Kidney glomerular epithelial cell (primary cell): ENCODE measurements around the gene ANKMY1.
"Not testable (repeated sequence)": the region's sequence is repeated elsewhere in the genome, so short reads cannot be mapped to it uniquely, and the experiment has no call there.

ENCODE experiments used
- DNase-seq: peaks from one replicate; lab custom pipeline; 2025; lab: John Stamatoyannopoulos, UW

ANKMY1 gene

GRCh38 chr2:240554767-240555493 lies 2.9 kb downstream of the ANKMY1 start:
- DNase-seq: no peak

DNA sequence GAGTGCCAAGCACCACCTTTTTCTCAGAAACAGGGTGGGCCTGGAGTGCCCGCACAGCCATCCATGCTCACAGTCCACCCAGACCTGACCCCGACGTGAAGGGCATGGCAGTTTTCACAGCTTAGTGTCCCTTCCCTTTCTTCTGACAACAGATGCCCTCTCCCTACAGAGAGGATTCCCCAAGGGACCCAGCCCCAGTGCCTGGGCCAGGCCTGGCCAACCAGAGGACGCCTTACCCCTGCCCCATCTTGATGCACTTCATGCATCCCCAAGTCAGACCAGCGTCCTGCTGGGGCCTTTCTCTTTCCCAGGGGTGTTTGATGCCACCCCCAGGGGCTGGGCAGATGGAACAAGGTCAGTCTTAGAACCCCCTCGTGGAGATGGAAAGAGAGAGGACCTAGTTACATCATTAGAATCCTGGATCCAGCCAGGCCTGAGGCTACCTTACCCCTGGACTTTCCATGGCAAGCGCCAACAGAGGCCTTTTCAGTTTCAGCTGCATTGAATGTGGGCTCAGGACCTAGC lies 3.8 kb downstream of the ANKMY1 start:
- no peak for DNase-seq

DNA sequence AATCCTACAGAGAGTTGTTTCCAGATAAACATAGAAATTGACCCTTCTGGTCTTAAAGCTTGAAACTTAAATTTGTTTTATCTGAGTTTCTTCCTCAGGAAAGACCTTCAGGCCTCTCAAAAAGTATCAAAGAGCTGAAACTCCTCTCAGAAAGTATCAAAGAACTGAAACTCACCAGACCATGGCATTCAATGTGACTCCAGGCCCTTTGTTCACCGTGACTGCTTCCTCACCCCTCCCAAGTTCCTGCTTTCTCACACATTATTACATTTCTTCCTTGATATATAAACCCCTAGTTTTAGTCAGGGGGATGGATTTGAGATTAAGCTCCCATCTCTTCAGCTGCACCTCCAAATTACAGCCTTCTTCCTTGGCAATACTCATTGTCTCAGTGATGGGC lies 6.0 kb downstream of the ANKMY1 start:
- peak; percentile 19 for DNase-seq

GRCh38 chr2:240551288-240551687 lies 6.5 kb downstream of the ANKMY1 start:
- DNase-seq: no peak

- DNase-seq: no peak
Observed at GRCh38 chr2:240539906-240540305, 17.9 kb downstream of the ANKMY1 start.

DNA sequence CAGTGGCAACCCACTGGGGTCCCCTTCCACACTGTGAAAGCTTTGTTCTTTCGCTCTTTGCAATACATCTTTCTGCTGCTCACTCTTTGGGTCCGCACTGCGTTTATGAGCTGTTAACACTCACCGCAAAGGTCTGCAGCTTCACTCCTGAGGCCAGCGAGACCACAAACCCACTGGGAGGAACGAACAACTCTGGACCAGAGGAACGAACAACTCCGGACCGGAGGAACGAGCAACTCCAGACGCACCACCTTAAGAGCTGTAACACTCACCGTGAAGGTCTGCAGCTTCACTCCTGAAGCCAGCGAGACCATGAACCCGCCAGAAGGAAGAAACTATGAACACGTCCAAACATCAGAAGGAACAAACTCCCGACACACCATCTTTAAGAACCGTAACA lies 18.7 kb downstream of the ANKMY1 start:
- DNase-seq: not testable (repeated sequence)

- no peak for DNase-seq
Observed at GRCh38 chr2:240538031-240538780, 19.6 kb downstream of the ANKMY1 start.

DNA sequence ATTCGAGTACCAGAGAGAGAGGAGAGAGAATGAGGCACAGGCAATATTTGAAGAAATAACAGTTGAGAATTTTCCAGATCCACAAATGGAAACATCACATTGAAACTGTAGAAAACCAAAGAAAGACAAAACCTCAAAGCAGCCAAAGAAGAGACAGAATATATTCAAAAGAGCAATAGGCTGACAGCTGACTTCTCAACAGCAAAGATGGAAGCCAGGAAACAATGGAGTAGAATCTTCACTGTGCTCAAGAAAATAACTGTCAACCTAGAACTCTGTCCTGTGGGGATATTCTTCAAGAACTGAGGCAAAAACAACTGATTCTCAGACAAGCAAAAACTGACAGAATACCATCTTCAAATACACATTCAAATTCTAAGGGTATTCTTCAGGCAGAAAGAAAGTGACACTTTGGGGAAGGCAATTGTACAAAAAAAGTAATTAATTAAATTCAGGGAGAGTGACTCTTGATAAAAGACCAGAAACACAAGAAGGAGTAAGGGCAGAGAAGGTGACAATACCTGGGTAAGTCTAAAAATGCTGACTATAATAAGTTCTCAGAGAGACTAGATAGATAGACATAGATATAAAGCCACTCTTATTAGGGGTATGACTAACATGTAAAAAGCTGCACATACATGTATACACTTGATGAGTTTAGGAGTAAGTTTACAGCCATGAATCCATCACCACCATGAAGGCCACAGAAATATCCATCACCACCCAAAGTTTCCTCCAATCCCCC lies 25.6 kb downstream of the ANKMY1 start:
- no peak for DNase-seq

- DNase-seq: no peak
Observed at GRCh38 chr2:240531038-240531437, 26.8 kb downstream of the ANKMY1 start.

- no peak for DNase-seq
Observed at GRCh38 chr2:240530181-240530580, 27.6 kb downstream of the ANKMY1 start.

- no peak for DNase-seq
Observed at GRCh38 chr2:240529344-240529999, 28.3 kb downstream of the ANKMY1 start.

- DNase-seq: no peak
Observed at GRCh38 chr2:240528406-240529040, 29.3 kb downstream of the ANKMY1 start.

- DNase-seq: no peak
Observed at GRCh38 chr2:240527153-240527750, 30.5 kb downstream of the ANKMY1 start.

DNA sequence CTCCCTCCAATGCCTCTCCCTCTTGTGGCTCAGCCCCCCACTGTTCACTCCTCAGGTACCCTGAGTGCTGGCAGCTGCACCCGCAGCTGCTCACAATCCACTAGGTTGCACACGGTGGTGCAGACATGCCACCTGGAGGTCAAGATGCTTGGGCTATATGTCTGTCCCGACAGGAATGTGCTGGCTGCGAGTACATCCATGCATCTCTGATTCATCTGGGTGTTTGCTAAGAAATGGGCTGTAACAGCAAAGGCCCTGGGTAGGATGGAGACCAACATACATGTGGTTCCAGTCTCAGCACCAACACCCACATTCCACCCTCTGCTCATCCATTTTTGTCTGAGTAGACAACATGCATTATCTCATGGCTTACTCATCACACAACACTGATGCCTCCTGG lies 31.3 kb downstream of the ANKMY1 start:
- no peak for DNase-seq

DNA sequence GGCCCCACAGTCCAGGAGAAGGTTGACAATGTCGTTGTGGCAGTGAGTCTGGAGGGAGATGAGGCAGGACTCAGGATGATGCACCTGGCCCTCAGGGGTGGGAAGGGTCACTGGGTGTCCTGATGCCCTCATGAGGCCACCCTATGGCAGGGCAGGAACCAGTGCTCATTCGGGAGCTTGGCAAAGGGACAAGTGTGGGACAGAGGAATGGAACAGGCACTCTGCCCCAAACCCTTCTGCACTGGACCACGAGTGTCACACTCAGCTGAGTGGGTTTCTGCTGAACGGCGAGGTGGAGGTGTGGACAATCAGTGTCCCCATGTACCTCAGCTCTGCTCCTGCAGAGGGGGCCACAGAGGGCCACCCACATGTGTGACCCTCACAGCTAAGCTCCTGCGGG lies 32.0 kb downstream of the ANKMY1 start:
- no peak for DNase-seq

DNA sequence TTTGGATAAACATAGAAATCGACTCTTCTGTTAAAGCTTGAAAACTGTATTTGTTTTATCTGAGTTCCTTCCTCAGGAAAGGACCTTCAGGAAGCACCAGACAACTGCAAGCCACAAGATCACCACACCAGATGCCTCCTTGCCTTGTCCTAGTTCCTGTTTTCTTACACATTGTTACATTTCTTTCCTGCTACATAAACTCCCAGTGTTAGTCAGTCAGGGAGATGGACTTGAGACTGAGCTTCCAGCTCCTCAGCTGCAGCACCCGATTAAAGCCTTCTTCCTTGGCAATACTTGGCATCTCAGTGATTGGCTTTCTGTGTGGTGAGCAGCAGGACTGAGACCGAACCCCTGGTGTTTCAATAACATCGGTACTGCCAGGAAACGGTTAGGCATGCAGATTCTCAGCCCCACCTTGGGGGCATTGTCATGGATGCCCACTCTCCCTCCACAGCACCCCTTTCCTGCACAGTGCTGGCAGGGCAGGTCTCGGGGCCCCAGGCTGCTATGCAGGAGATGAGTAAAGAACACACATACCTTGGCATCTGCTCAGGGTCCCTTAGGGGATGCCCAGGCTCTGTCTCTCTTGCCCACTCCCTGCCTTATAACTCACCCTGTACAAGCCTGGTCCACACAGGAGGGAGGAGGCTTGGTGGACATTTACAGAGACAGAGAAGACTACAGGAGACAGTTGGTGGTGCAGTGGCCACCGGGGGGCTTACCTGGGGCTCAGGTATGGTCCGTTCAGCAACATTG lies 32.6 kb downstream of the ANKMY1 start:
- DNase-seq: no peak

DNA sequence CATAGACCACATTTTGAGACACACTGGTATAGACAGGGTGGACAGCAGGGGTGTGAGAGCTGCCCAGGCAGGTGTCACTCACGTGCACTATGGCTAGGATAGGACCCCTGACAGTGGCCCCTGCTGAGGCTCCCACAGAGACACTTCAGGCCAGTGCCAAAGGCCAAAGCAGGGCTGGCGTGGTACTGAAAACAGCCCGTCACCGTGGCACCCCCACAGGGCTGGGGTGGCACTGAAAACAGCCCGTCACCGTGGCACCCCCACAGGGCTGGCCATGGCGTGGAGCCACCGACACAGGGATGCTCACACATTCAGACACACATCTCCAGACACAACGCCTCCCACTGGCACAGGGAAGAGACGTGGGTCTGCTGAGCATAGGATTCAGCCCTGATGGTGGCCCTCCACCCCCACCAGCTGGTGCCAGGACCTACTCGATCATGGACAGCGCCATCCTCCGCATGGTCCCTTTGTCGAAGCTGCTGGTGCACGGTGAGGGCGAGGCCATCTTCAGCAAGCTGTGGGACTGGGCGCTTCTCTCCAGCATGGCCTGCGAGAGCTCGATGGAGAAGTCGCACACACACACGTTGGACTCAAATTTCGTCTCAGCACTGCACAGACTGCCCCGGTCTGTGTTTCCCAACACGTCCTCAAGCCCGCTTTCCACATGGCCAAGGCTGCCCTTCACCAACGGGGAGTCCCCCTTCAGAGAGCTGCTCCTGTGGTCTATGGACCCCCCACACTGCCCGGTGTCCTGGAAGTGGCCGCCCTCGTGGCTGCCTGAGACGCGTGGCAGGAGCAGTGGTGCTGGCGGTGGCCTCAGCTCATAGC lies 34.1 kb downstream of the ANKMY1 start:
- DNase-seq: no peak

DNA sequence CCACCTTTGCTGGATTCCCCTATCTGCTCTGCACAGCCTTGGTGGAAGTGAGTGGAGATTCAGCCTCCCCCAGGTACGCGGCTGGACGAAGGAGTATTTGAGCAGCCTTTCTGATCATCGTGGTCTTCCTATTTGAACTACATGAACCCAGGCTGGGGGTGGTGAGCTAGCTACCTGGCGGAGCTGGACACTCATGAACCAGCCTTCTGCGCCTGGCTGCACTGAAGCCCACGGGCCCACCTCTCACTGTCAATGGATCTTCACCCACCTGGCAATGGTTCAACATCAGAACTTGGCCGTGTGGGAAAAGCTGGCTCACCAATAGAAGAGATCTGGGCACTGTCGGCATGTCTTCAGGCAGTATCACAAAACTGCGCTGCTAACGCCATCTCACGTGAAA lies 35.4 kb downstream of the ANKMY1 start:
- no peak for DNase-seq

GRCh38 chr2:240521885-240522284 lies 35.9 kb downstream of the ANKMY1 start:
- not testable (repeated sequence) for DNase-seq

DNA sequence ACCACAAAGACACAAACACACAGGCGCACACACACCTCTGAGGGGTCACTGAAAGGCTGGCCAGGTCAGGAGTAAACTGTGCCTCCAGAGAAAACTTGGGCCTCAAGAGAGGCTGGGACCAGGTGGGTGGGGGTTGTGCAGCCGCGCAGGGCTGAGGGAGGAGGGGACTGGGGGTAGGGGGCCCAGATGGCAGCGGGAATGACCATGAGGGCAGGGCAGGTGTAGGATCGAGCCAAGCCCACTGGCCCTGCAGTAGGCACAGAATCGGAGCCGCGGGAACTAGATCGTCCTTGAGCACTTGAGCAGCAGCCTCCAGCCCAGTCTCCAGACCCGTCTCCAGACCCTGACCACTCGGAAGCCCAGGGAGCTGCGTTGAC lies 36.8 kb downstream of the ANKMY1 start:
- no peak for DNase-seq
